ENCODE results near the gene PLEKHB2. TPM values are rescaled to one million over a fixed set of nuclear protein-coding genes. Genes with fewer than 3 reads are reported as not detected.
"Not testable (repeated sequence)": the region's sequence is repeated elsewhere in the genome, so short reads cannot be mapped to it uniquely, and the experiment has no call there.

Gene PLEKHB2
- total RNA-seq, 2 experiments from 2014 or later = 58.5 to 64.3 TPM

- ATAC-seq = no peak
- H3K4me3 Mint-ChIP-seq = no peak overlapping the region
- H3K4me1 Mint-ChIP-seq = peaks cover 22% of the 10 kb centered on the region
- no peak for DNase-seq
- H3K27me3 Mint-ChIP-seq = no peaks in the 10 kb centered on the region
- CTCF ChIA-PET = interaction anchor here (0.9 kb wide), 1 partner anchor 9 kb away, joined by 4 read pairs; no protein-coding TSS in a partner anchor
- no peak overlapping the region for H3K27ac Mint-ChIP-seq
- H3K9me3 Mint-ChIP-seq (ENCODE audit: low read depth) = no peaks in the 10 kb centered on the region
- peaks cover 48% of the 10 kb centered on the region for H3K36me3 Mint-ChIP-seq
Measured at GRCh38 chr2:131077182-131077846, 27.8 kb upstream of the PLEKHB2 start.

GRCh38 chr2:131077966-131078365, 27.2 kb upstream of the PLEKHB2 start:
- ATAC-seq (no peak), DNase-seq (no peak)
- Mint-ChIP-seq H3K4me3 (no peak overlapping the region), H3K27ac (peak overlapping the region; percentile 3), H3K4me1 (peaks cover 24% of the 10 kb centered on the region), H3K36me3 (peaks cover 50% of the 10 kb centered on the region), H3K27me3 (no peaks in the 10 kb centered on the region), H3K9me3 (ENCODE audit: low read depth) (no peaks in the 10 kb centered on the region)
- CTCF ChIA-PET = no interaction called here

- H3K4me3 Mint-ChIP-seq; H3K27me3 Mint-ChIP-seq; ATAC-seq; DNase-seq; H3K9me3 Mint-ChIP-seq (ENCODE audit: low read depth); CTCF ChIA-PET: not testable (repeated sequence)
- peaks cover 55% of the 10 kb centered on the region for H3K36me3 Mint-ChIP-seq
- H3K27ac Mint-ChIP-seq = peak overlapping the region; percentile 39
- H3K4me1 Mint-ChIP-seq = peaks cover 25% of the 10 kb centered on the region
Measured at GRCh38 chr2:131079931-131080330, 25.2 kb upstream of the PLEKHB2 start.

GRCh38 chr2:131081190-131081589, 23.9 kb upstream of the PLEKHB2 start:
- no peaks in the 10 kb centered on the region for H3K27me3 Mint-ChIP-seq
- peaks cover 60% of the 10 kb centered on the region for H3K36me3 Mint-ChIP-seq
- H3K4me3 Mint-ChIP-seq = no peak overlapping the region
- CTCF ChIA-PET = no interaction called here
- H3K4me1 Mint-ChIP-seq = peaks cover 36% of the 10 kb centered on the region
- ATAC-seq (no peak), DNase-seq (no peak)
- peak overlapping the region; percentile 8 for H3K27ac Mint-ChIP-seq
- H3K9me3 Mint-ChIP-seq (ENCODE audit: low read depth) = no peaks in the 10 kb centered on the region

GRCh38 chr2:131085646-131086045, 19.5 kb upstream of the PLEKHB2 start:
- Mint-ChIP-seq H3K9me3 (ENCODE audit: low read depth) (no peaks in the 10 kb centered on the region), H3K4me3 (no peak overlapping the region), H3K36me3 (peaks cover 60% of the 10 kb centered on the region), H3K4me1 (peaks cover 36% of the 10 kb centered on the region), H3K27me3 (no peaks in the 10 kb centered on the region), H3K27ac (no peak overlapping the region)
- CTCF ChIA-PET = interaction anchor here (1.5 kb wide), 1 partner anchor 12 kb away, joined by 3 read pairs; no protein-coding TSS in a partner anchor
- DNase-seq (no peak), ATAC-seq (no peak)

- peaks cover 22% of the 10 kb centered on the region for H3K36me3 Mint-ChIP-seq
- ATAC-seq (no peak), DNase-seq (no peak)
- H3K9me3 Mint-ChIP-seq (ENCODE audit: low read depth) = no peaks in the 10 kb centered on the region
- peak overlapping the region; percentile 75 for H3K4me3 Mint-ChIP-seq
- peaks cover 3% of the 10 kb centered on the region for H3K27me3 Mint-ChIP-seq
- peak overlapping the region; percentile 81 for H3K27ac Mint-ChIP-seq
- CTCF ChIA-PET = interaction anchor here (1.3 to 4.0 kb wide), 3 partner anchors 12 to 52 kb away, joined by 4 to 22 read pairs (median 7); partner anchors contain the start of gene PLEKHB2
- H3K4me1 Mint-ChIP-seq = peaks cover 31% of the 10 kb centered on the region
Measured at GRCh38 chr2:131092458-131093005, 12.6 kb upstream of the PLEKHB2 start.

- DNase-seq (peak; percentile 90), ATAC-seq (peak; percentile 77)
- peaks cover 16% of the 10 kb centered on the region for H3K36me3 Mint-ChIP-seq
- H3K9me3 Mint-ChIP-seq (ENCODE audit: low read depth) = no peaks in the 10 kb centered on the region
- H3K4me1 Mint-ChIP-seq = peaks cover 30% of the 10 kb centered on the region
- H3K4me3 Mint-ChIP-seq = peak within 1 kb of the TSS; percentile 91
- H3K27ac Mint-ChIP-seq = peak within 1 kb of the TSS; percentile 98
- CTCF ChIA-PET = interaction anchor here (1.3 to 4.0 kb wide), 3 partner anchors 11 to 52 kb away, joined by 4 to 22 read pairs (median 7); partner anchors contain the start of gene PLEKHB2
- peaks cover 3% of the 10 kb centered on the region for H3K27me3 Mint-ChIP-seq
Measured at GRCh38 chr2:131093006-131093695, 12.0 kb upstream of the PLEKHB2 start, which contains the start of gene FAM168B. Gene FAM168B, minus strand, starts transcription at chr2:131093460. Its CDS starts 10,814 bp downstream, at chr2:131082646.

- Mint-ChIP-seq H3K27ac (peak overlapping the region; percentile 98), H3K4me1 (peaks cover 28% of the 10 kb centered on the region), H3K9me3 (ENCODE audit: low read depth) (no peaks in the 10 kb centered on the region), H3K4me3 (peak overlapping the region; percentile 91), H3K27me3 (peaks cover 3% of the 10 kb centered on the region), H3K36me3 (peaks cover 12% of the 10 kb centered on the region)
- ATAC-seq (peak; percentile 85), DNase-seq (peak; percentile 43)
- CTCF ChIA-PET = interaction anchor here (4.0 kb wide), 1 partner anchor 10 kb away, joined by 22 read pairs; the partner anchor contains the start of gene PLEKHB2
Measured at GRCh38 chr2:131093696-131094462, 11.3 kb upstream of the PLEKHB2 start.

GRCh38 chr2:131094463-131095281, 10.5 kb upstream of the PLEKHB2 start:
- no peak for DNase-seq
- H3K9me3 Mint-ChIP-seq (ENCODE audit: low read depth) = no peaks in the 10 kb centered on the region
- peaks cover 8% of the 10 kb centered on the region for H3K36me3 Mint-ChIP-seq

GRCh38 chr2:131103165-131103564, 2.0 kb upstream of the PLEKHB2 start:
- CTCF ChIA-PET = interaction anchor here (1.1 to 3.3 kb wide), 2 partner anchors 10 to 306 kb away, joined by 4 to 22 read pairs; partner anchors contain the start of gene FAM168B
- no peak overlapping the region for H3K4me3 Mint-ChIP-seq
- H3K36me3 Mint-ChIP-seq = peaks cover 7% of the 10 kb centered on the region
- peaks cover 36% of the 10 kb centered on the region for H3K4me1 Mint-ChIP-seq
- DNase-seq (no peak), ATAC-seq (no peak)
- H3K27ac Mint-ChIP-seq = peak overlapping the region; percentile 61
- H3K9me3 Mint-ChIP-seq (ENCODE audit: low read depth) = no peaks in the 10 kb centered on the region
- no peaks in the 10 kb centered on the region for H3K27me3 Mint-ChIP-seq

More at GRCh38 chr2:131094463-131095281, 10.5 kb upstream of the PLEKHB2 start:
- Mint-ChIP-seq H3K27me3 (peaks cover 3% of the 10 kb centered on the region), H3K4me3 (peak overlapping the region; percentile 91), H3K27ac (peak overlapping the region; percentile 98), H3K4me1 (peaks cover 22% of the 10 kb centered on the region)
- CTCF ChIA-PET = interaction anchor here (4.0 kb wide), 1 partner anchor 9 kb away, joined by 22 read pairs; the partner anchor contains the start of gene PLEKHB2
- no peak for ATAC-seq

- DNase-seq (peak; percentile 58), ATAC-seq (peak; percentile 67)
- peaks cover 16% of the 10 kb centered on the region for H3K36me3 Mint-ChIP-seq
- peak overlapping the region; percentile 93 for H3K27ac Mint-ChIP-seq
- peak overlapping the region; percentile 93 for H3K4me3 Mint-ChIP-seq
- CTCF ChIA-PET = interaction anchor here (3.3 kb wide), 1 partner anchor 11 kb away, joined by 22 read pairs; the partner anchor contains the start of gene FAM168B
- H3K27me3 Mint-ChIP-seq = no peaks in the 10 kb centered on the region
- peaks cover 44% of the 10 kb centered on the region for H3K4me1 Mint-ChIP-seq
- H3K9me3 Mint-ChIP-seq (ENCODE audit: low read depth) = no peaks in the 10 kb centered on the region
Measured at GRCh38 chr2:131104487-131105155, 515 bp upstream of the PLEKHB2 start.

Measured in activated CD8-positive, alpha-beta memory T cell treated with anti-CD3 and anti-CD28 coated beads, Interleukin-2, amount 10 ng/mL, durations not matched to agents 7 days and 5 days (primary cell).